SKM-1 (cell line): ENCODE data around the gene XRRA1.
"Not testable (repeated sequence)": the region's sequence is repeated elsewhere in the genome, so short reads cannot be mapped to it uniquely, and the experiment has no call there.

Source experiments
- DNase-seq: peaks from one replicate; lab custom pipeline; 2025; ENCODE audit not compliant: unreplicated experiment; lab: John Stamatoyannopoulos, UW

The XRRA1 gene

GRCh38 chr11:74948898-74949752 is at the start of gene XRRA1, which contains the start of gene SPCS2:
Gene XRRA1 (minus strand): TSS chr11:74949091. CDS start chr11:74940878, 8,213 bp downstream.
Gene SPCS2 (plus strand): TSS chr11:74949266. CDS start chr11:74949286, 20 bp downstream.
- DNase-seq = peak; percentile 91

- DNase-seq = no peak
Measured at GRCh38 chr11:74992852-74993251, 44.0 kb upstream of the XRRA1 start.

GRCh38 chr11:74990941-74991340 is 42.0 kb upstream of the XRRA1 start:
- DNase-seq = no peak

GRCh38 chr11:74990150-74990549 is 41.3 kb upstream of the XRRA1 start:
- not testable (repeated sequence) for DNase-seq

GRCh38 chr11:74989260-74989638 is 40.4 kb upstream of the XRRA1 start:
- DNase-seq = no peak

GRCh38 chr11:74988541-74989259 is 39.8 kb upstream of the XRRA1 start, which contains the start of gene NEU3:
Gene NEU3 (plus strand): TSS chr11:74988933. CDS start chr11:74989061, 128 bp downstream.
- DNase-seq = peak; percentile 51

- no peak for DNase-seq
Measured at GRCh38 chr11:74984730-74985129, 35.8 kb upstream of the XRRA1 start.

GRCh38 chr11:74984070-74984469 is 35.2 kb upstream of the XRRA1 start:
- DNase-seq = no peak

- no peak for DNase-seq
Measured at GRCh38 chr11:74981888-74982287, 33.0 kb upstream of the XRRA1 start.

GRCh38 chr11:74980634-74981033 is 31.7 kb upstream of the XRRA1 start:
- DNase-seq = peak; percentile 48

GRCh38 chr11:74978041-74978440 is 29.1 kb upstream of the XRRA1 start:
- no peak for DNase-seq

- no peak for DNase-seq
Measured at GRCh38 chr11:74971424-74971823, 22.5 kb upstream of the XRRA1 start.

GRCh38 chr11:74970852-74971395 is 22.0 kb upstream of the XRRA1 start:
- no peak for DNase-seq

GRCh38 chr11:74966651-74967050 is 17.8 kb upstream of the XRRA1 start:
- DNase-seq = no peak

- DNase-seq = not testable (repeated sequence)
Measured at GRCh38 chr11:74960128-74960527, 11.2 kb upstream of the XRRA1 start.

- DNase-seq = no peak
Measured at GRCh38 chr11:74957937-74958629, 9.2 kb upstream of the XRRA1 start.

GRCh38 chr11:74956397-74957015 is 7.6 kb upstream of the XRRA1 start:
- no peak for DNase-seq

GRCh38 chr11:74954199-74954598 is 5.3 kb upstream of the XRRA1 start:
- DNase-seq = no peak

- DNase-seq = no peak
Measured at GRCh38 chr11:74953451-74953850, 4.6 kb upstream of the XRRA1 start.

- no peak for DNase-seq
Measured at GRCh38 chr11:74952752-74953151, 3.9 kb upstream of the XRRA1 start.

GRCh38 chr11:74951226-74951625 is 2.3 kb upstream of the XRRA1 start:
- no peak for DNase-seq
